Heart right ventricle (tissue), 16 donors: ENCODE data around the gene RALGAPA1. TPM values are rescaled to one million over a fixed set of nuclear protein-coding genes. Genes with fewer than 3 reads are reported as not detected.

ENCODE experiments used
- ATAC-seq, 8 donors: fragments of 200-7000 bp; cut with Tn5 transposase; one replicate each; pipeline ENCODE4 v1.9.1; 2020; ENCODE audit warnings: mild to moderate bottlenecking in 8 of 8, moderate library complexity in 8 of 8, moderate number of reproducible peaks in 1 of 8
- DNase-seq, 2 donors: peaks; one replicate each; pipeline ENCODE4 v3.0.0-alpha.2; 2020
- H3K27ac ChIP-seq, 10 donors: fragments of 200-600 bp; sonication (generic) in 2 of 10; one replicate each; pipeline versions ENCODE4 v1.5.0 to v1.8.0; 2020 to 2022; ENCODE audit warnings: mild to moderate bottlenecking in 3 of 10
- H3K27me3 ChIP-seq, 7 donors: fragments of 200-600 bp; one replicate each; pipeline ENCODE4 v1.8.0; 2021 to 2022; ENCODE audit warnings: mild to moderate bottlenecking in 2 of 7
- H3K36me3 ChIP-seq, 9 donors: fragments of 200-600 bp; sonication (generic) in 1 of 9; one replicate each; pipeline versions ENCODE4 v1.5.0 to v1.8.0; 2020 to 2022; ENCODE audit warnings: mild to moderate bottlenecking in 2 of 9
- H3K4me1 ChIP-seq, 9 donors: fragments of 200-600 bp; sonication (generic) in 1 of 9; one replicate each; pipeline versions ENCODE4 v1.5.0 to v1.8.0; 2020 to 2022; ENCODE audit warnings: mild to moderate bottlenecking in 4 of 9
- H3K4me3 ChIP-seq, 10 donors: fragments of 200-600 bp; sonication (generic) in 2 of 10; one replicate each; pipeline versions ENCODE4 v1.5.0 to v1.8.0; 2020 to 2022; ENCODE audit warnings: mild to moderate bottlenecking in 7 of 10, moderate library complexity in 2 of 10
- H3K9me3 ChIP-seq, 11 donors: fragments of 200-600 bp in 10 of 11; sonication (generic) in 2 of 11; one replicate each; pipeline versions ENCODE4 v1.5.0 to v1.8.0; 2013 to 2022; ENCODE audit warnings: mild to moderate bottlenecking in 2 of 11, control low read depth in 1 of 11, moderate library complexity in 1 of 11
- WGBS, 2 donors: extraction: QIAGEN DNeasy Blood & Tissue Kit; methylation state at CpG; one replicate each; pipeline ENCODE4 v1.1.7; 2013; ENCODE audit warnings: inconsistent platforms in 1 of 2; 5-methylcytosine and 5-hydroxymethylcytosine counted together
- intact Hi-C, 10 donors: fragments of 100-400 bp; cut with DNase I; formaldehyde crosslinking; loops; one replicate each; pipeline versions ENCODE4 v1.11.1 to v1.14.2; 2022
- polyA plus RNA-seq, 2 donors: library from polyadenylated mRNA; stranded (reverse); fragments of 200-250 nt; gene quantifications; one replicate each; pipeline ENCODE4 v1.2.3, GENCODE V29; 2013
- total RNA-seq, 10 donors: library from RNA; stranded (reverse); fragmentation: NEBNext Ultra II Directional in 3 of 10; extraction: Animal tissue kit (Norgen Biotek cat#: 25700) in 3 of 10; gene quantifications; one replicate each; pipeline versions ENCODE4 v1.2.1 to v1.2.4, GENCODE V29; 2021 to 2023
- TF ChIP-seq, protein P1 (sequence below), 9 donors: fragments of 200-600 bp; sonication (generic) in 2 of 9; IDR thresholded peaks; one replicate each; pipeline versions ENCODE4 v1.5.0 to v1.8.0; 2021 to 2022; ENCODE audit warnings: antibody characterized with exemption in 9 of 9, mild to moderate bottlenecking in 5 of 9, moderate library complexity in 1 of 9
- donor health status: Arrhythmogenic right ventricular cardiomyopathy.
- donor health status: ischemic (EF 13 %, LVEDD 7.1; RV severe dilation, severe dysfunction).
- donor health status: healthy with polysubstance abuse.
- donor health status: DM: no; HTN: yes; CAD: no.
- donor health status: DM: no; HTN: no; CAD: no.
- donor health status: ischemic (EF 25% LVEDD 6.9; RV normal size, moderate dysfunction).
- donor health status: ischemic (EF 25% LVEDD 5.7; RV mildly dilated, moderate dysfunction).
- donor health status: healthy.
- donor health status: DM: yes; HTN: yes; CAD: no.
- donor health status: Ischemic cardiomyopathy.
- donor health status: ischemic (EF 35%, LVEDD 5.7; RV mildly dilated, moderate dysfunction).
- donor health status: nonischemic (EF 11% LVEDD 7.7; RV severe dilation, severe dysfunction).
- donor health status: DM: yes; HTN: yes; CAD: no.
- donor health status: PGD.
- donor health status: ischemic (EF 29% LVEDD 5.4; RV normal size, mild dysfunction).
- donor health status: nonischemic (EF 23%, LVEDD 6.1; RV moderate dilation, normal function).

Gene RALGAPA1
- total and polyA plus RNA-seq, 12 donors: 7.9 to 43.6 (median 35.3) TPM

DNA sequence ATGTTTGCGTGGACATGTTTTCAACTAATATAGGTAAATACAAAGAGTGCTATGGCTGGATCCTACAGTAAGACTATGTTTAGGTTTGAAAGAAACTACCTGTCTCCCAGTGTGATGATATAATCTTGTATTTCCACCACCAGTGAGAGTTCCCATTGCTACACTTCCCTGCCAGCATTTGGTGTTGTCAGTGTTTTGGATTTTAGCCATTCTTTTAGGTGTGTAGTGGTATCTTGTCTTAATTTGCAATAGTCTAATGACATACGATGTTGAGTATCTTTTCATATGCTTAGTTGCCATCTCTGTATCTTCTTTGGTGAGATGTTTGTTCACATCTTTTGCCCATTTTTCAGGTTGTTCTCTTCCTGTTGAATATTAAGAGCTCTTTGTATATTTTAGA lies 103.5 kb downstream of the RALGAPA1 start:
- 98% methylated on average over 2 of the region's 2 CpGs for WGBS, 2 donors
- no peaks in the 10 kb centered on the region for H3K9me3 ChIP-seq
- peaks cover 0 to 53% (median 6%) of the 10 kb centered on the region in 9 donors for H3K36me3 ChIP-seq
- H3K27me3 ChIP-seq: no peaks in the 10 kb centered on the region
- DNase-seq (no peak), ATAC-seq (no peak)
- no peaks in the 10 kb centered on the region for H3K4me1 ChIP-seq
- TF ChIP-seq, protein P1, sequence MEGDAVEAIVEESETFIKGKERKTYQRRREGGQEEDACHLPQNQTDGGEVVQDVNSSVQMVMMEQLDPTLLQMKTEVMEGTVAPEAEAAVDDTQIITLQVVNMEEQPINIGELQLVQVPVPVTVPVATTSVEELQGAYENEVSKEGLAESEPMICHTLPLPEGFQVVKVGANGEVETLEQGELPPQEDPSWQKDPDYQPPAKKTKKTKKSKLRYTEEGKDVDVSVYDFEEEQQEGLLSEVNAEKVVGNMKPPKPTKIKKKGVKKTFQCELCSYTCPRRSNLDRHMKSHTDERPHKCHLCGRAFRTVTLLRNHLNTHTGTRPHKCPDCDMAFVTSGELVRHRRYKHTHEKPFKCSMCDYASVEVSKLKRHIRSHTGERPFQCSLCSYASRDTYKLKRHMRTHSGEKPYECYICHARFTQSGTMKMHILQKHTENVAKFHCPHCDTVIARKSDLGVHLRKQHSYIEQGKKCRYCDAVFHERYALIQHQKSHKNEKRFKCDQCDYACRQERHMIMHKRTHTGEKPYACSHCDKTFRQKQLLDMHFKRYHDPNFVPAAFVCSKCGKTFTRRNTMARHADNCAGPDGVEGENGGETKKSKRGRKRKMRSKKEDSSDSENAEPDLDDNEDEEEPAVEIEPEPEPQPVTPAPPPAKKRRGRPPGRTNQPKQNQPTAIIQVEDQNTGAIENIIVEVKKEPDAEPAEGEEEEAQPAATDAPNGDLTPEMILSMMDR (IDR thresholded peaks at IDR 0.05): no peak
- H3K27ac ChIP-seq: no peak overlapping the region
- intact Hi-C loops: no loop called here
- no peak overlapping the region for H3K4me3 ChIP-seq

DNA sequence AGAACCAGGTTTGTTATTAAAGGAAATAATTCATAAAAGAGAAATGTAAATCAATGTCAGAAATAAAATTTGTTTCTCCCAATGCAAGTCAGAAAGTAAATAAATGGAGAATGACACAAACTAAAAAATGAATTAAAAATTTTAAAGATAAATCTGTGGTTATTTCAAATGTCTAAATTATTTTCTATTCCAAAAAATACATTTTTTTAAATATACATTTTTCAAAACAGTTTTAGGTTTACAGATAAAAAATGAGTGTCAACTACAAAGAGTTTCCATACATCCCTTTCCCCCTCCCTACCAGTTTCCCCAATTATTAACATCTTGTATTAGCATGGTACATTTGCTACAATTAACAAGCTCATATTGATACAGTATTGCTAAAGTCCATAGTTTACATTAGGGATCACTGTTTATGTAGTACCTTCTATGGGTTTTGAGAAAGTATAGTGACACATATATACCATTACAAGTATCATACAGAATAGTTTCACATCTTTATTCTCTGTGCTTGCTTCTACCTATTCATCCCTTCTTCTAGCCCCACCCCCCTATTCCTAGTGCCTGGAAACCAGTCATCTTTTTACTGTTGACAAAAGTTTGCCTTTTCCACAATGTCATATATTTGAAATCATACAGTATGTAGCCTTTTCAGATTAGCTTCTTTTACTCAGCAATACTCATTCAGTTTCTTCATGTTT lies 104.2 kb downstream of the RALGAPA1 start:
- no peak overlapping the region for H3K27ac ChIP-seq
- peaks cover 0 to 46% (median 0%) of the 10 kb centered on the region in 9 donors for H3K36me3 ChIP-seq
- no peaks in the 10 kb centered on the region for H3K9me3 ChIP-seq
- intact Hi-C loops: no loop called here
- ATAC-seq (no peak), DNase-seq (no peak)
- no peaks in the 10 kb centered on the region for H3K4me1 ChIP-seq
- TF ChIP-seq, protein P1 (IDR thresholded peaks at IDR 0.05): no peak
- no peaks in the 10 kb centered on the region for H3K27me3 ChIP-seq
- H3K4me3 ChIP-seq: no peak overlapping the region

GRCh38 chr14:35701531-35701930 lies 107.6 kb downstream of the RALGAPA1 start:
- H3K36me3 ChIP-seq: peaks cover 0 to 15% (median 0%) of the 10 kb centered on the region in 9 donors
- H3K9me3 ChIP-seq: no peaks in the 10 kb centered on the region
- H3K4me3 ChIP-seq: no peak overlapping the region
- no peaks in the 10 kb centered on the region for H3K4me1 ChIP-seq
- TF ChIP-seq, protein P1 (IDR thresholded peaks at IDR 0.05): no peak
- 97 to 99% methylated on average over 4 of the region's 4 CpGs for WGBS, 2 donors
- no peak for DNase-seq
- intact Hi-C loops: no loop called here
- ATAC-seq: no peak
- no peak overlapping the region for H3K27ac ChIP-seq
- H3K27me3 ChIP-seq: no peaks in the 10 kb centered on the region

- Histone ChIP-seq H3K4me1 (no peaks in the 10 kb centered on the region), H3K4me3 (no peak overlapping the region), H3K27me3 (no peaks in the 10 kb centered on the region), H3K9me3 (no peaks in the 10 kb centered on the region), H3K27ac (no peak overlapping the region), H3K36me3 (peaks cover 0 to 5% (median 0%) of the 10 kb centered on the region in 9 donors)
- no peak for ATAC-seq
- TF ChIP-seq, protein P1 (IDR thresholded peaks at IDR 0.05): no peak
- intact Hi-C loops: loop anchor here in 1 of 10 donors (10.0 kb wide), 1 partner anchor 255 kb away; no protein-coding TSS in a partner anchor
- 92 to 96% methylated on average over 5 of the region's 5 CpGs for WGBS, 2 donors
- DNase-seq: no peak
These were observed 109.2 kb downstream of the RALGAPA1 start for GRCh38 chr14:35699791-35700444.
